H1 (cell line): Measurements from ENCODE around the gene LANCL2. TPM values are rescaled to one million over a fixed set of nuclear protein-coding genes. Genes with fewer than 3 reads are reported as not detected.
"Not testable (repeated sequence)": the region's sequence is repeated elsewhere in the genome, so short reads cannot be mapped to it uniquely, and the experiment has no call there.

Source experiments
- CTCF ChIA-PET: fragments of 300-600 bp; sonication (Branson Sonifier 250); formaldehyde crosslinking; loops from one replicate; lab custom pipeline; 2021; ENCODE audit not compliant: partially characterized antibody; lab: Charles Lee
- POLR2A ChIA-PET: fragments of 300-600 bp; sonication (Branson Sonifier 250); formaldehyde crosslinking; loops from one replicate; lab custom pipeline; 2021; ENCODE audit warnings: inconsistent platforms; ENCODE audit not compliant: partially characterized antibody; lab: Charles Lee
- DNase-seq, 2 experiments: peaks; one replicate each; pipeline versions ENCODE4 v3.0.0 to v3.0.0-alpha.2; 2010 to 2022; ENCODE audit warnings: low spot score in 2 of 2, low read depth in 1 of 2, mixed read lengths in 1 of 2
- FAIRE-seq: peaks from 2 replicates; lab custom pipeline; 2011; peaks lifted over from hg19 to GRCh38; lab: Jason Lieb, UNC
- H2AFZ ChIP-seq: 2 replicates; pipeline ENCODE4 v1.8.1; 2012; ENCODE audit warnings: low read length, inconsistent platforms
- H2AK5ac ChIP-seq: 2 replicates; pipeline ENCODE4 v1.6.1; 2013; ENCODE audit warnings: low read depth, low read length
- H2BK120ac ChIP-seq: replicated peaks from 2 replicates; pipeline ENCODE3; 2013; ENCODE audit warnings: low read depth, low read length, inconsistent platforms
- H2BK12ac ChIP-seq: 2 replicates; pipeline ENCODE4 v1.6.1; 2013; ENCODE audit warnings: low read depth, low read length
- H2BK15ac ChIP-seq: 2 replicates; pipeline ENCODE4 v1.6.1; 2013; ENCODE audit warnings: low read length
- H2BK20ac ChIP-seq: 2 replicates; pipeline ENCODE4 v1.6.1; 2013; ENCODE audit warnings: low read length
- H2BK5ac ChIP-seq: 2 replicates; pipeline ENCODE4 v1.6.1; 2013; ENCODE audit warnings: low read depth, low read length
- H3K14ac ChIP-seq: 2 replicates; pipeline ENCODE4 v1.6.1; 2013; ENCODE audit warnings: inconsistent platforms; ENCODE audit not compliant: insufficient read length
- H3K18ac ChIP-seq: 2 replicates; pipeline ENCODE4 v1.6.1; 2013; ENCODE audit warnings: low read length; ENCODE audit errors: extremely low read depth
- H3K23ac ChIP-seq: 2 replicates; pipeline ENCODE4 v1.6.1; 2013; ENCODE audit warnings: inconsistent platforms; ENCODE audit not compliant: insufficient read length
- H3K23me2 ChIP-seq: 2 replicates; pipeline ENCODE4 v1.6.1; 2013; ENCODE audit warnings: low read depth, low read length
- H3K27ac ChIP-seq: 2 replicates; pipeline ENCODE4 v1.6.1; 2011; ENCODE audit warnings: low read depth, low read length, inconsistent platforms
- H3K27me3 ChIP-seq, 4 experiments: replicated peaks in 1 of 4; 1 replicate in 1 of 4; 2 replicates in 3 of 4; pipeline versions ENCODE4 v1.6.1 to v1.8.1; 2011 to 2013; ENCODE audit warnings: low read length in 3 of 4, mild to moderate bottlenecking in 3 of 4, inconsistent platforms in 2 of 4, mixed read lengths in 2 of 4, moderate library complexity in 1 of 4; ENCODE audit not compliant: control insufficient read depth in 3 of 4, insufficient read depth in 3 of 4; ENCODE audit errors: extremely low read depth in 1 of 4
- H3K36me3 ChIP-seq, 4 experiments: 2 replicates each; pipeline versions ENCODE4 v1.6.1 to v1.8.1; 2011 to 2013; ENCODE audit warnings: mild to moderate bottlenecking in 4 of 4, low read length in 3 of 4, moderate library complexity in 2 of 4, control low read depth in 1 of 4, inconsistent platforms in 1 of 4; ENCODE audit not compliant: insufficient read depth in 4 of 4, control insufficient read depth in 2 of 4
- H3K4ac ChIP-seq: replicated peaks from 2 replicates; pipeline ENCODE3; 2013; ENCODE audit warnings: low read length, low read depth, mixed read lengths, inconsistent platforms; ENCODE audit not compliant: insufficient read length
- H3K4me1 ChIP-seq, 4 experiments: replicated peaks in 1 of 4; 1 replicate in 1 of 4; 2 replicates in 3 of 4; pipeline versions ENCODE4 v1.6.1 to v1.8.1; 2011 to 2013; ENCODE audit warnings: low read length in 3 of 4, inconsistent platforms in 2 of 4, mixed read lengths in 1 of 4; ENCODE audit not compliant: insufficient read depth in 4 of 4, control insufficient read depth in 3 of 4
- H3K4me2 ChIP-seq, 2 experiments: 2 replicates each; pipeline versions ENCODE4 v1.6.1 to v1.8.1; 2011 to 2013; ENCODE audit warnings: low read depth in 2 of 2, low read length in 2 of 2, control low read depth in 1 of 2, inconsistent platforms in 1 of 2, mild to moderate bottlenecking in 1 of 2; ENCODE audit not compliant: insufficient read depth in 1 of 2
- H3K4me3 ChIP-seq, 4 experiments: fragments of 200-600, 300-600 bp in 1 of 4; sonication (generic), shearing (Covaris generic), sonication (Bioruptor Twin) in 1 of 4; 2 replicates each; pipeline versions ENCODE4 v1.5.1 to v1.8.1; 2011 to 2016; ENCODE audit warnings: low read length in 4 of 4, low read depth in 3 of 4, control low read depth in 2 of 4, inconsistent platforms in 2 of 4, mild to moderate bottlenecking in 2 of 4, mixed read lengths in 1 of 4, moderate library complexity in 1 of 4; ENCODE audit not compliant: insufficient read depth in 2 of 4; ENCODE audit errors: extremely low read depth in 1 of 4
- H3K56ac ChIP-seq: replicated peaks from 2 replicates; pipeline ENCODE3; 2013; ENCODE audit warnings: low read depth, mild to moderate bottlenecking, mixed read lengths, low read length, inconsistent platforms; ENCODE audit not compliant: insufficient read length
- H3K79me1 ChIP-seq: 2 replicates; pipeline ENCODE4 v1.6.1; 2013; ENCODE audit warnings: low read depth, low read length, control low read depth
- H3K79me2 ChIP-seq, 2 experiments: 2 replicates each; pipeline versions ENCODE4 v1.6.1 to v1.8.1; 2012 to 2013; ENCODE audit warnings: low read length in 2 of 2, mild to moderate bottlenecking in 2 of 2, inconsistent platforms in 1 of 2; ENCODE audit not compliant: insufficient read depth in 2 of 2, control insufficient read depth in 1 of 2
- H3K9ac ChIP-seq, 4 experiments: replicated peaks in 1 of 4; 1 replicate in 1 of 4; 2 replicates in 3 of 4; pipeline versions ENCODE4 v1.6.1 to v1.8.1; 2011 to 2013; ENCODE audit warnings: low read depth in 3 of 4, low read length in 3 of 4, control low read depth in 2 of 4, mild to moderate bottlenecking in 2 of 4, moderate library complexity in 2 of 4, inconsistent platforms in 1 of 4; ENCODE audit errors: extremely low read depth in 1 of 4
- H3K9me3 ChIP-seq, 2 experiments: 2 replicates each; pipeline versions ENCODE4 v1.6.1 to v1.8.1; 2012 to 2013; ENCODE audit warnings: mild to moderate bottlenecking in 2 of 2, moderate library complexity in 2 of 2, control low read depth in 1 of 2, inconsistent platforms in 1 of 2, low read depth in 1 of 2, low read length in 1 of 2, mixed read lengths in 1 of 2; ENCODE audit not compliant: insufficient read depth in 2 of 2
- H4K20me1 ChIP-seq, 2 experiments: replicated peaks in 1 of 2; 2 replicates each; pipeline versions ENCODE3 to v1.8.1; 2011 to 2013; ENCODE audit warnings: inconsistent platforms in 2 of 2, low read length in 2 of 2, mild to moderate bottlenecking in 1 of 2; ENCODE audit not compliant: insufficient read depth in 2 of 2, control insufficient read depth in 1 of 2
- H4K5ac ChIP-seq: 2 replicates; pipeline ENCODE4 v1.6.1; 2013; ENCODE audit warnings: low read length, low read depth, mixed read lengths, inconsistent platforms; ENCODE audit not compliant: insufficient read length
- H4K8ac ChIP-seq: 2 replicates; pipeline ENCODE4 v1.8.0; 2013; ENCODE audit warnings: mild to moderate bottlenecking, moderate library complexity, low read length, inconsistent platforms; ENCODE audit not compliant: insufficient read depth; ENCODE audit errors: extremely low read depth
- H4K91ac ChIP-seq: replicated peaks from 2 replicates; pipeline ENCODE3; 2013; ENCODE audit warnings: low read length, mixed read lengths, inconsistent platforms; ENCODE audit not compliant: insufficient read length
- ATF2 ChIP-seq: IDR thresholded peaks from 2 replicates; pipeline ENCODE4 v1.6.1; 2012; ENCODE audit warnings: low read length, inconsistent platforms
- CHD2 ChIP-seq: IDR thresholded peaks from 2 replicates; pipeline ENCODE4 v1.6.1; 2012; ENCODE audit warnings: low read length, improper control_type of control experiment
- NANOG ChIP-seq: IDR thresholded peaks from 2 replicates; pipeline ENCODE4 v1.6.1; 2011; ENCODE audit warnings: low read length, low read depth, mild to moderate bottlenecking, inconsistent platforms; ENCODE audit not compliant: insufficient read depth, poor library complexity, severe bottlenecking
- RXRA ChIP-seq: IDR thresholded peaks from 2 replicates; pipeline ENCODE4 v1.6.1; 2011; ENCODE audit warnings: low read depth, mild to moderate bottlenecking, low read length, moderate library complexity; ENCODE audit not compliant: insufficient read depth
- SP4 ChIP-seq: IDR thresholded peaks from 2 replicates; pipeline ENCODE4 v1.6.1; 2012; ENCODE audit warnings: low read length, inconsistent platforms
- TBP ChIP-seq: IDR thresholded peaks from 2 replicates; pipeline ENCODE4 v1.6.1; 2011; ENCODE audit warnings: low read depth, low read length, improper control_type of control experiment
- TCF12 ChIP-seq: IDR thresholded peaks from 2 replicates; pipeline ENCODE4 v1.6.1; 2011; ENCODE audit warnings: low read depth, mild to moderate bottlenecking, low read length
- USF2 ChIP-seq: IDR thresholded peaks from 2 replicates; pipeline ENCODE4 v1.6.1; 2011; ENCODE audit warnings: low read length, improper control_type of control experiment
- WGBS, 2 experiments: shearing (Covaris generic) in 1 of 2; methylation state at CpG; one replicate each; pipeline versions ENCODE4 v1.1.6 to v1.1.7; 2013 to 2015; ENCODE audit warnings: low lambda C conversion rate in 2 of 2, mixed read lengths in 2 of 2, inconsistent platforms in 1 of 2, low coverage in 1 of 2, missing lambda C conversion rate in 1 of 2; ENCODE audit not compliant: insufficient replicate concordance in 2 of 2, insufficient coverage in 1 of 2, insufficient read length in 1 of 2; ENCODE audit errors: extremely low coverage in 1 of 2, missing lambda C conversion rate in 1 of 2; 5-methylcytosine and 5-hydroxymethylcytosine counted together
- polyA plus RNA-seq, 7 experiments: library from polyadenylated mRNA; depleted of rRNA in 3 of 7; stranded (reverse) in 5 of 7; unstranded in 2 of 7; fragments of >200 nt in 5 of 7; fragments of 200-250 nt in 2 of 7; gene quantifications; 1 replicate in 5 of 7; 2 replicates in 1 of 7; 4 replicates in 1 of 7; pipeline versions ENCODE4 v1.2.1 to v1.2.3, GENCODE V29; 2011 to 2013; ENCODE audit warnings: missing spikeins in 2 of 7, mixed read lengths in 2 of 7
- total RNA-seq: library from RNA; stranded (reverse); fragmentation: NEBNext Ultra II Directional; extraction: Animal tissue kit (Norgen Biotek cat#: 25700); gene quantifications from 2 replicates; pipeline ENCODE4 v1.2.1, GENCODE V29; 2021

The LANCL2 gene
- total and polyA plus RNA-seq, 2 of the 8 experiments (the other 6 are each of a cell fraction or from before 2014, with no cell fraction given), result 9.2 to 9.5 TPM

- TF ChIP-seq ATF2 (no peak), NANOG (no peak), TCF12 (no peak), CHD2 (no peak), TBP (no peak), USF2 (no peak), RXRA (no peak), SP4 (no peak)
These were observed 13.9 kb upstream of the LANCL2 start (continued) for GRCh38 chr7:55351263-55351662.

GRCh38 chr7:55352947-55353273, 12.2 kb upstream of the LANCL2 start:
- not testable (repeated sequence) for H3K23me2 ChIP-seq, DNase-seq, H3K79me2 ChIP-seq, H3K79me1 ChIP-seq, H3K9ac ChIP-seq, H3K4me1 ChIP-seq, H3K56ac ChIP-seq, H4K20me1 ChIP-seq, H3K4me3 ChIP-seq, H3K27me3 ChIP-seq, H2BK15ac ChIP-seq, H3K4me2 ChIP-seq, H3K23ac ChIP-seq, H2AK5ac ChIP-seq, H4K5ac ChIP-seq, H2BK12ac ChIP-seq, H2BK20ac ChIP-seq, H4K8ac ChIP-seq, H3K4ac ChIP-seq, H2BK5ac ChIP-seq, H3K14ac ChIP-seq, H3K27ac ChIP-seq, H3K9me3 ChIP-seq, H2AFZ ChIP-seq, H4K91ac ChIP-seq, H3K36me3 ChIP-seq, H2BK120ac ChIP-seq, FAIRE-seq, H3K18ac ChIP-seq
- CTCF ChIA-PET, result interaction anchor here (1.1 to 2.0 kb wide), 2 partner anchors 9 to 11 kb away, joined by 5 to 8 read pairs; no protein-coding TSS in a partner anchor
- 93% methylated on average over 3 of the region's 6 CpGs; no CpG with 5 or more reads in 1 of the 2 experiments for whole genome bisulfite sequencing, 2 experiments
- POLR2A ChIA-PET, result interaction anchor here (0.7 to 2.6 kb wide), 2 partner anchors 13 to 275 kb away, joined by 4 to 15 read pairs; partner anchors contain the start of gene LANCL2
